Testis (tissue), 2 donors: Measurements from ENCODE around the gene RAP1GAP2.

ENCODE experiments used
- POLR2A ChIP-seq: fragments of 450-650 bp; IDR thresholded peaks from one replicate; pipeline ENCODE4 v1.6.1; 2017; ENCODE audit warnings: antibody characterized with exemption, mild to moderate bottlenecking, moderate library complexity
- TF ChIP-seq, protein P1 (sequence below), 3 experiments: fragments of 450-650 bp in 2 of 3; fragments of 200-600 bp in 1 of 3; sonication (generic) in 1 of 3; IDR thresholded peaks; one replicate each; pipeline ENCODE4 v1.5.1; 2016 to 2019; ENCODE audit warnings: antibody characterized with exemption in 3 of 3, mild to moderate bottlenecking in 2 of 3, moderate library complexity in 1 of 3

DNA sequence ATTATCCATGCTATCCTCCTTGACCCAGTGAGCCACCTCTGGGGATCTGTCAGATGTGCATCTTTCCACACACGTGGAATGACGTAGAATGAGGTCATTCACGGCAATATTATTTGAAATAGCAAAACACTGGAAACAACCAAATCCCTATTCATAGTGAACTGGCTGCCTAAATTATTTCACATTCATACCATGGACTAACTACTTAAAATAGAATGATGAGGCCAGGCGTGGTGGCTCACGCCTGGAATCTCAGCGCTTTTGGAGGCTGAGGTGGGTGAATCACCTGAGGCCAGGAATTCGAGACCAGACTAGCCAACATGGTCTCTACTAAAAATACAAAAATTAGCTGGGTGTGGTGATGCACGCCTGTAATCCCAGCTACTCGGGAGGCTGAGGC lies 75.5 kb downstream of the RAP1GAP2 start:
- TF ChIP-seq, protein P1, sequence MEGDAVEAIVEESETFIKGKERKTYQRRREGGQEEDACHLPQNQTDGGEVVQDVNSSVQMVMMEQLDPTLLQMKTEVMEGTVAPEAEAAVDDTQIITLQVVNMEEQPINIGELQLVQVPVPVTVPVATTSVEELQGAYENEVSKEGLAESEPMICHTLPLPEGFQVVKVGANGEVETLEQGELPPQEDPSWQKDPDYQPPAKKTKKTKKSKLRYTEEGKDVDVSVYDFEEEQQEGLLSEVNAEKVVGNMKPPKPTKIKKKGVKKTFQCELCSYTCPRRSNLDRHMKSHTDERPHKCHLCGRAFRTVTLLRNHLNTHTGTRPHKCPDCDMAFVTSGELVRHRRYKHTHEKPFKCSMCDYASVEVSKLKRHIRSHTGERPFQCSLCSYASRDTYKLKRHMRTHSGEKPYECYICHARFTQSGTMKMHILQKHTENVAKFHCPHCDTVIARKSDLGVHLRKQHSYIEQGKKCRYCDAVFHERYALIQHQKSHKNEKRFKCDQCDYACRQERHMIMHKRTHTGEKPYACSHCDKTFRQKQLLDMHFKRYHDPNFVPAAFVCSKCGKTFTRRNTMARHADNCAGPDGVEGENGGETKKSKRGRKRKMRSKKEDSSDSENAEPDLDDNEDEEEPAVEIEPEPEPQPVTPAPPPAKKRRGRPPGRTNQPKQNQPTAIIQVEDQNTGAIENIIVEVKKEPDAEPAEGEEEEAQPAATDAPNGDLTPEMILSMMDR (IDR thresholded peaks at IDR 0.05): no peak
- TF ChIP-seq POLR2A: no peak
